GM12801 (cell line): ENCODE results near the gene MXI1.

Experiments
- CTCF ChIP-seq: IDR thresholded peaks from one replicate; pipeline ENCODE4 v1.5.1; 2011; ENCODE audit warnings: control low read depth; ENCODE audit not compliant: insufficient read length; ENCODE audit errors: extremely low read depth

MXI1 gene

GRCh38 chr10:110269374-110270318 lies 62.2 kb downstream of the MXI1 start:
- TF ChIP-seq CTCF = no peak

- no peak for TF ChIP-seq CTCF
These were observed 66.1 kb downstream of the MXI1 start for GRCh38 chr10:110273474-110273873.

- no peak for TF ChIP-seq CTCF
These were observed 66.7 kb downstream of the MXI1 start for GRCh38 chr10:110274072-110274627.

GRCh38 chr10:110274647-110275046 lies 67.2 kb downstream of the MXI1 start:
- TF ChIP-seq CTCF = no peak

GRCh38 chr10:110275128-110275729 lies 67.8 kb downstream of the MXI1 start:
- no peak for TF ChIP-seq CTCF

- TF ChIP-seq CTCF = no peak
These were observed 69.2 kb downstream of the MXI1 start for GRCh38 chr10:110276603-110277002.

GRCh38 chr10:110277591-110277990 lies 70.2 kb downstream of the MXI1 start:
- no peak for TF ChIP-seq CTCF
